HT1080 (cell line): ENCODE results near the gene THAP8. TPM values are rescaled to one million over a fixed set of nuclear protein-coding genes. Genes with fewer than 3 reads are reported as not detected.

Experiments used
- DNase-seq: peaks from one replicate; pipeline ENCODE4 v3.0.0-alpha.2; 2015; ENCODE audit warnings: low read depth
- total RNA-seq: library from RNA; depleted of rRNA; stranded (reverse); fragments of >200 nt; shearing (Covaris generic); gene quantifications from 2 replicates; pipeline ENCODE4 v1.2.3, GENCODE V29; 2014; rRNA removed

The THAP8 gene
- total RNA-seq, 1 experiment from 2014 or later = 2.6 TPM

- DNase-seq = peak; percentile 86
Observed at GRCh38 chr19:35995048-35995993, 58.8 kb downstream of the THAP8 start, which contains the start of gene SDHAF1. Gene SDHAF1 (plus strand): TSS chr19:35995188. CDS start chr19:35995275, 87 bp downstream.

GRCh38 chr19:35993923-35994598 is 60.0 kb downstream of the THAP8 start:
- DNase-seq = no peak

- no peak for DNase-seq
Observed at GRCh38 chr19:35992907-35993765, 60.9 kb downstream of the THAP8 start.

- peak; percentile 43 for DNase-seq
Observed at GRCh38 chr19:35991731-35992450, 62.2 kb downstream of the THAP8 start.

GRCh38 chr19:35990771-35991730 is 63.0 kb downstream of the THAP8 start:
- DNase-seq = no peak

GRCh38 chr19:35990156-35990555 is 63.9 kb downstream of the THAP8 start:
- no peak for DNase-seq

GRCh38 chr19:35988824-35989223 is 65.3 kb downstream of the THAP8 start:
- DNase-seq = no peak

GRCh38 chr19:35987571-35987896 is 66.6 kb downstream of the THAP8 start:
- DNase-seq = no peak

- DNase-seq = no peak
Observed at GRCh38 chr19:35986664-35987570, 67.2 kb downstream of the THAP8 start.

- no peak for DNase-seq
Observed at GRCh38 chr19:35986111-35986510, 68.0 kb downstream of the THAP8 start.

Other genes with a start within 250 kb of the THAP8 start
- not detected in 2 replicates for gene PRODH2, start 241.4 kb downstream of the THAP8 start, total RNA-seq
- not detected in 2 replicates for gene NPHS1, start 201.8 kb downstream of the THAP8 start, total RNA-seq
- not detected in 2 replicates for gene KIRREL2, start 197.4 kb downstream of the THAP8 start, total RNA-seq
- gene APLP1, start 185.7 kb downstream of the THAP8 start, total RNA-seq = 1.6 and 6.6 TPM in 2 replicates
- 5.8 and 5.9 TPM in 2 replicates for gene NFKBID, start 153.7 kb downstream of the THAP8 start, total RNA-seq
- gene HCST, start 151.8 kb downstream of the THAP8 start, total RNA-seq = not detected in 2 replicates
- gene TYROBP, start 146.0 kb downstream of the THAP8 start, total RNA-seq = not detected in 2 replicates
- 1.9 and 3.4 TPM in 2 replicates for gene LRFN3, start 117.9 kb downstream of the THAP8 start, total RNA-seq
- 18.0 and 22.9 TPM in 2 replicates for gene SDHAF1, start 59.1 kb downstream of the THAP8 start, total RNA-seq
- gene SYNE4, start 45.5 kb downstream of the THAP8 start, total RNA-seq = not detected in 2 replicates
- gene ALKBH6, start 40.1 kb downstream of the THAP8 start, total RNA-seq = 13.9 and 15.3 TPM in 2 replicates
- gene CLIP3, start 21.4 kb downstream of the THAP8 start, total RNA-seq = 0.45 TPM in 1 of 2 replicates, not detected in the other
- gene WDR62, start 612 bp upstream of the THAP8 start, total RNA-seq = 17.4 and 20.2 TPM in 2 replicates
- gene OVOL3, start 56.9 kb upstream of the THAP8 start, total RNA-seq = not detected in 2 replicates
- gene POLR2I, start 60.6 kb upstream of the THAP8 start, total RNA-seq = 124 and 135 TPM in 2 replicates
- 176 and 193 TPM in 2 replicates for gene TBCB, start 61.2 kb upstream of the THAP8 start, total RNA-seq
- gene CAPNS1, start 85.8 kb upstream of the THAP8 start, total RNA-seq = 391 and 431 TPM in 2 replicates
- gene COX7A1, start 98.2 kb upstream of the THAP8 start, total RNA-seq = not detected in 2 replicates
- gene ZNF565, start 160.4 kb upstream of the THAP8 start, total RNA-seq = 0.90 and 2.2 TPM in 2 replicates
- gene ZNF146, start 160.8 kb upstream of the THAP8 start, total RNA-seq = 78.2 and 94.5 TPM in 2 replicates